NT2/D1 (cell line): ENCODE data around the gene SLC35E4.

Source experiments
- YY1 ChIP-seq: IDR thresholded peaks from 2 replicates; pipeline ENCODE4 v1.6.1; 2011; ENCODE audit not compliant: insufficient read length, insufficient read depth
- ZNF274 ChIP-seq: IDR thresholded peaks from 2 replicates; pipeline ENCODE4 v1.6.1; 2011; ENCODE audit warnings: mild to moderate bottlenecking, low read depth, low read length

- TF ChIP-seq ZNF274, result no peak
- no peak for TF ChIP-seq YY1
These were observed 38.9 kb downstream of the SLC35E4 start for GRCh38 chr22:30674482-30674881.
